C4-2B (cell line): ENCODE data around the gene SALL1.

ENCODE experiments used
- H3K27ac ChIP-seq: fragments of 450-650 bp; 2 replicates; pipeline ENCODE4 v1.5.1; 2017
- CTCF ChIP-seq: fragments of 450-650 bp; conservative IDR thresholded peaks from 2 replicates; pipeline ENCODE4 v1.5.1; 2017; ENCODE audit warnings: mild to moderate bottlenecking
- ZFX ChIP-seq: fragments of 450-650 bp; IDR thresholded peaks from 2 replicates; pipeline ENCODE4 v1.6.1; 2017

SALL1 gene

GRCh38 chr16:51140112-51140511 is 11.0 kb downstream of the SALL1 start:
- TF ChIP-seq ZFX (no peak), CTCF (no peak)
- H3K27ac ChIP-seq = no peak overlapping the region

- H3K27ac ChIP-seq = no peak overlapping the region
- TF ChIP-seq ZFX = no peak
- no peak for TF ChIP-seq CTCF
Measured at GRCh38 chr16:51139568-51139967, 11.5 kb downstream of the SALL1 start.

GRCh38 chr16:51138178-51138577 is 12.9 kb downstream of the SALL1 start:
- TF ChIP-seq ZFX (no peak), CTCF (no peak)
- H3K27ac ChIP-seq = no peak overlapping the region

- TF ChIP-seq CTCF (no peak), ZFX (no peak)
- H3K27ac ChIP-seq = no peak overlapping the region
Measured at GRCh38 chr16:51137097-51137496, 14.0 kb downstream of the SALL1 start.

- TF ChIP-seq ZFX (no peak), CTCF (no peak)
- no peak overlapping the region for H3K27ac ChIP-seq
Measured at GRCh38 chr16:51134876-51135275, 16.2 kb downstream of the SALL1 start.

- no peak for TF ChIP-seq ZFX
- H3K27ac ChIP-seq = no peak overlapping the region
Measured at GRCh38 chr16:51134269-51134812, 16.7 kb downstream of the SALL1 start.

- H3K27ac ChIP-seq = no peak overlapping the region
- no peak for TF ChIP-seq CTCF
- no peak for TF ChIP-seq ZFX
Measured at GRCh38 chr16:51133688-51134087, 17.4 kb downstream of the SALL1 start.

- no peak overlapping the region for H3K27ac ChIP-seq
- TF ChIP-seq CTCF = no peak
- TF ChIP-seq ZFX = no peak
Measured at GRCh38 chr16:51133183-51133582, 17.9 kb downstream of the SALL1 start.
